BLaER1 (cell line): ENCODE measurements around the gene SYT11.

Experiments used
- H3K27ac ChIP-seq: shearing (Covaris generic); formaldehyde crosslinking; 2 replicates; pipeline ENCODE4 v1.8.1; 2022
- H3K27me3 ChIP-seq: shearing (Covaris generic); formaldehyde crosslinking; 2 replicates; pipeline ENCODE4 v1.8.1; 2022
- H3K36me3 ChIP-seq: shearing (Covaris generic); formaldehyde crosslinking; 2 replicates; pipeline ENCODE4 v1.8.1; 2022
- H3K4me1 ChIP-seq: shearing (Covaris generic); formaldehyde crosslinking; 2 replicates; pipeline ENCODE4 v1.8.1; 2022
- H3K4me2 ChIP-seq: shearing (Covaris generic); formaldehyde crosslinking; 2 replicates; pipeline ENCODE4 v1.8.1; 2022
- H3K4me3 ChIP-seq: shearing (Covaris generic); formaldehyde crosslinking; 2 replicates; pipeline ENCODE4 v1.8.1; 2022
- H3K9ac ChIP-seq: shearing (Covaris generic); formaldehyde crosslinking; 2 replicates; pipeline ENCODE4 v1.8.1; 2022
- H3K9me3 ChIP-seq: shearing (Covaris generic); formaldehyde crosslinking; 2 replicates; pipeline ENCODE4 v1.8.1; 2022
- H4K20me1 ChIP-seq: shearing (Covaris generic); formaldehyde crosslinking; 2 replicates; pipeline ENCODE4 v1.8.1; 2022
- Cebpa-rat ChIP-seq: shearing (Covaris generic); IDR thresholded peaks from 2 replicates; pipeline ENCODE4 v1.8.1; 2022

SYT11 gene

GRCh38 chr1:155859881-155860871 lies 809 bp downstream of the SYT11 start:
- H3K27ac ChIP-seq, result peak overlapping the region; percentile 95

GRCh38 chr1:155860970-155861510 lies 1.7 kb downstream of the SYT11 start:
- no peaks in the 10 kb centered on the region for H3K9me3 ChIP-seq
- peak overlapping the region; percentile 72 for H3K4me3 ChIP-seq
- H3K27me3 ChIP-seq, result no peaks in the 10 kb centered on the region
- H3K36me3 ChIP-seq, result peaks cover 25% of the 10 kb centered on the region
- H3K4me1 ChIP-seq, result peaks cover 44% of the 10 kb centered on the region
- peak overlapping the region; percentile 90 for H3K9ac ChIP-seq
- no peak for TF ChIP-seq Cebpa-rat
- H3K4me2 ChIP-seq, result peak overlapping the region; percentile 88
- H4K20me1 ChIP-seq, result peaks cover 22% of the 10 kb centered on the region; the same call in 1 of the 2 replicates
- H3K27ac ChIP-seq, result peak overlapping the region; percentile 95

More at GRCh38 chr1:155859881-155860871, 809 bp downstream of the SYT11 start:
- TF ChIP-seq Cebpa-rat, result no peak
- H3K27me3 ChIP-seq, result no peaks in the 10 kb centered on the region
- peaks cover 14% of the 10 kb centered on the region; the same call in 1 of the 2 replicates for H4K20me1 ChIP-seq
- peak overlapping the region; percentile 90 for H3K9ac ChIP-seq
- peaks cover 21% of the 10 kb centered on the region for H3K36me3 ChIP-seq
- H3K4me3 ChIP-seq, result peak overlapping the region; percentile 72
- H3K4me1 ChIP-seq, result peaks cover 53% of the 10 kb centered on the region
- no peaks in the 10 kb centered on the region for H3K9me3 ChIP-seq
- peak overlapping the region; percentile 88 for H3K4me2 ChIP-seq

GRCh38 chr1:155861896-155862295 lies 2.5 kb downstream of the SYT11 start:
- H4K20me1 ChIP-seq, result peaks cover 28% of the 10 kb centered on the region; the same call in 1 of the 2 replicates
- no peak for TF ChIP-seq Cebpa-rat
- peaks cover 28% of the 10 kb centered on the region for H3K36me3 ChIP-seq
- H3K9me3 ChIP-seq, result no peaks in the 10 kb centered on the region
- H3K27me3 ChIP-seq, result no peaks in the 10 kb centered on the region
- H3K4me3 ChIP-seq, result no peak overlapping the region
- H3K9ac ChIP-seq, result no peak overlapping the region
- H3K27ac ChIP-seq, result no peak overlapping the region
- 0 out of 2 replicates have a peak overlapping the region, but pooled peaks have one; percentile 88 for H3K4me2 ChIP-seq
- peaks cover 39% of the 10 kb centered on the region for H3K4me1 ChIP-seq

GRCh38 chr1:155864393-155864792 lies 5.0 kb downstream of the SYT11 start:
- Histone ChIP-seq H3K9me3 (no peaks in the 10 kb centered on the region), H3K4me2 (no peak overlapping the region), H4K20me1 (peaks cover 53% of the 10 kb centered on the region), H3K27me3 (no peaks in the 10 kb centered on the region), H3K4me1 (peaks cover 21% of the 10 kb centered on the region), H3K4me3 (no peak overlapping the region), H3K9ac (no peak overlapping the region), H3K36me3 (peaks cover 50% of the 10 kb centered on the region), H3K27ac (no peak overlapping the region)
- no peak for TF ChIP-seq Cebpa-rat

- Histone ChIP-seq H4K20me1 (peaks cover 86% of the 10 kb centered on the region), H3K36me3 (peaks cover 73% of the 10 kb centered on the region), H3K27ac (no peak overlapping the region), H3K4me3 (no peak overlapping the region), H3K4me1 (no peaks in the 10 kb centered on the region), H3K9me3 (no peaks in the 10 kb centered on the region), H3K4me2 (no peak overlapping the region), H3K9ac (no peak overlapping the region), H3K27me3 (no peaks in the 10 kb centered on the region)
- no peak for TF ChIP-seq Cebpa-rat
These were observed 8.4 kb downstream of the SYT11 start for GRCh38 chr1:155867766-155868165.

GRCh38 chr1:155871390-155871789 lies 12.0 kb downstream of the SYT11 start:
- Histone ChIP-seq H3K4me2 (no peak overlapping the region), H3K4me3 (no peak overlapping the region), H3K9me3 (no peaks in the 10 kb centered on the region), H3K9ac (no peak overlapping the region), H3K27me3 (no peaks in the 10 kb centered on the region), H3K36me3 (peaks cover 83% of the 10 kb centered on the region), H4K20me1 (peaks cover 97% of the 10 kb centered on the region), H3K4me1 (no peaks in the 10 kb centered on the region), H3K27ac (no peak overlapping the region)
- TF ChIP-seq Cebpa-rat, result no peak

- Histone ChIP-seq H3K9me3 (no peaks in the 10 kb centered on the region), H3K9ac (no peak overlapping the region), H3K27me3 (no peaks in the 10 kb centered on the region), H3K27ac (no peak overlapping the region), H3K4me1 (no peaks in the 10 kb centered on the region), H3K4me3 (no peak overlapping the region), H4K20me1 (peaks cover 100% of the 10 kb centered on the region), H3K36me3 (peaks cover 87% of the 10 kb centered on the region), H3K4me2 (no peak overlapping the region)
- TF ChIP-seq Cebpa-rat, result no peak
These were observed 13.2 kb downstream of the SYT11 start for GRCh38 chr1:155872527-155872926.

GRCh38 chr1:155873860-155874259 lies 14.5 kb downstream of the SYT11 start:
- Histone ChIP-seq H3K9ac (no peak overlapping the region), H3K4me1 (no peaks in the 10 kb centered on the region), H3K36me3 (peaks cover 86% of the 10 kb centered on the region), H4K20me1 (peaks cover 98% of the 10 kb centered on the region), H3K4me3 (no peak overlapping the region), H3K27me3 (no peaks in the 10 kb centered on the region), H3K9me3 (no peaks in the 10 kb centered on the region), H3K4me2 (no peak overlapping the region), H3K27ac (no peak overlapping the region)
- no peak for TF ChIP-seq Cebpa-rat

- Histone ChIP-seq H3K27me3 (no peaks in the 10 kb centered on the region), H4K20me1 (peaks cover 95% of the 10 kb centered on the region), H3K4me1 (no peaks in the 10 kb centered on the region), H3K9ac (no peak overlapping the region), H3K27ac (no peak overlapping the region), H3K4me2 (no peak overlapping the region), H3K9me3 (no peaks in the 10 kb centered on the region), H3K4me3 (no peak overlapping the region), H3K36me3 (peaks cover 86% of the 10 kb centered on the region)
- no peak for TF ChIP-seq Cebpa-rat
These were observed 18.6 kb downstream of the SYT11 start for GRCh38 chr1:155877945-155878344.

- H3K4me2 ChIP-seq, result no peak overlapping the region
- H3K36me3 ChIP-seq, result peaks cover 94% of the 10 kb centered on the region
- no peak overlapping the region for H3K4me3 ChIP-seq
- TF ChIP-seq Cebpa-rat, result no peak
- H4K20me1 ChIP-seq, result peaks cover 95% of the 10 kb centered on the region
- no peak overlapping the region for H3K27ac ChIP-seq
- H3K27me3 ChIP-seq, result no peaks in the 10 kb centered on the region
- H3K4me1 ChIP-seq, result no peaks in the 10 kb centered on the region
- no peak overlapping the region for H3K9ac ChIP-seq
- H3K9me3 ChIP-seq, result no peaks in the 10 kb centered on the region
These were observed 20.9 kb downstream of the SYT11 start for GRCh38 chr1:155880251-155880650.
